HepG2 (cell line): ENCODE data around the gene ZNF8. TPM values are rescaled to one million over a fixed set of nuclear protein-coding genes. Genes with fewer than 3 reads are reported as not detected.

Source experiments
- ATAC-seq: fragments of 200-7000 bp; cut with Tn5 transposase; 3 replicates; pipeline ENCODE4 v1.9.1; 2020; ENCODE audit warnings: mild to moderate bottlenecking, moderate library complexity
- BruUV-seq: library from RNA; stranded (reverse); fragments of 400-500 nt; replicated peaks from 2 replicates; lab custom pipeline; 2021; lab: Mats Ljungman, UMichigan
- CTCF ChIA-PET: fragments of 300-600 bp; formaldehyde crosslinking; extraction: SDS; loops from one replicate; lab custom pipeline; 2021; ENCODE audit warnings: low total read pairs, inconsistent platforms, low intra/inter-chr PET ratio; lab: Yijun Ruan, JAX
- POLR2A ChIA-PET: fragments of 350-600 bp; sonication (Branson Sonifier 250); formaldehyde crosslinking; loops from one replicate; lab custom pipeline; 2020; ENCODE audit warnings: antibody characterized with exemption, inconsistent platforms; lab: Yijun Ruan, JAX
- DNase-seq: peaks from one replicate; pipeline ENCODE4 v3.0.0-alpha.2; 2015; ENCODE audit warnings: low spot score
- FAIRE-seq: peaks from 3 replicates; lab custom pipeline; 2011; peaks lifted over from hg19 to GRCh38; lab: Jason Lieb, UNC
- H2AFZ ChIP-seq: one replicate; pipeline ENCODE4 v1.6.1; 2011; ENCODE audit warnings: low read length, inconsistent platforms
- H3K27ac ChIP-seq: fragments of 300-600 bp; 3 replicates; pipeline ENCODE4 v1.8.0; 2011; ENCODE audit warnings: mixed run types, mild to moderate bottlenecking, mixed read lengths, low read length, inconsistent platforms; ENCODE audit not compliant: insufficient read depth; ENCODE audit errors: extremely low read length
- H3K27me3 ChIP-seq, 2 experiments: fragments of 200-600 bp in 1 of 2; 2 replicates in 1 of 2; 3 replicates in 1 of 2; pipeline versions ENCODE4 v1.6.0 to v1.8.0; 2011; ENCODE audit warnings: low read length in 2 of 2, mild to moderate bottlenecking in 2 of 2, moderate library complexity in 2 of 2, inconsistent platforms in 1 of 2; ENCODE audit not compliant: insufficient read depth in 2 of 2, control insufficient read depth in 1 of 2
- H3K36me3 ChIP-seq, 2 experiments: fragments of 200-600 bp in 1 of 2; replicated peaks in 1 of 2; 2 replicates in 1 of 2; 3 replicates in 1 of 2; pipeline versions ENCODE4 v1.5.1 to v1.8.0; 2011; ENCODE audit warnings: low read length in 2 of 2, inconsistent platforms in 1 of 2; ENCODE audit not compliant: insufficient read depth in 2 of 2, control insufficient read depth in 1 of 2
- H3K4me1 ChIP-seq: 2 replicates; pipeline ENCODE4 v1.5.1; 2012; ENCODE audit warnings: low read length, inconsistent platforms; ENCODE audit not compliant: insufficient read depth
- H3K4me2 ChIP-seq: 2 replicates; pipeline ENCODE4 v1.6.0; 2011; ENCODE audit warnings: low read depth, low read length, inconsistent platforms
- H3K4me3 ChIP-seq, 3 experiments: fragments of 200-600 bp in 1 of 3; sonication (generic), shearing (Covaris generic) in 1 of 3; replicated peaks in 1 of 3; 2 replicates each; pipeline ENCODE4 v1.5.1; 2011 to 2016; ENCODE audit warnings: low read length in 3 of 3, inconsistent platforms in 2 of 3, low read depth in 2 of 3, mild to moderate bottlenecking in 2 of 3, control low read depth in 1 of 3, mixed read lengths in 1 of 3; ENCODE audit not compliant: insufficient read depth in 1 of 3
- H3K79me2 ChIP-seq: one replicate; pipeline ENCODE4 v1.6.1; 2011; ENCODE audit warnings: low read length, inconsistent platforms; ENCODE audit not compliant: insufficient read depth
- H3K9ac ChIP-seq: 2 replicates; pipeline ENCODE4 v1.6.0; 2011; ENCODE audit warnings: mild to moderate bottlenecking, low read depth, low read length, inconsistent platforms; ENCODE audit not compliant: insufficient read depth
- H3K9me3 ChIP-seq: 2 replicates; pipeline ENCODE4 v1.5.1; 2012; ENCODE audit warnings: mild to moderate bottlenecking, low read length
- H4K20me1 ChIP-seq: 2 replicates; pipeline ENCODE4 v1.6.0; 2011; ENCODE audit warnings: inconsistent platforms, mild to moderate bottlenecking, low read length, moderate library complexity; ENCODE audit not compliant: insufficient read depth
- AGO1 ChIP-seq: fragments of 200-400 bp; formaldehyde crosslinking; IDR thresholded peaks from 2 replicates; pipeline ENCODE4 v1.6.1; 2017; ENCODE audit warnings: mild to moderate bottlenecking, low read depth, low read length, moderate library complexity; ENCODE audit not compliant: poor library complexity, severe bottlenecking
- NKX3-1 ChIP-seq: sonication (generic); formaldehyde crosslinking; IDR thresholded peaks from 2 replicates; pipeline ENCODE4 v1.5.0; 2020; ENCODE audit warnings: missing genetic modification reagents
- NR2C2 ChIP-seq: sonication (generic); formaldehyde crosslinking; IDR thresholded peaks from 2 replicates; pipeline ENCODE4 v1.4.0; 2020; ENCODE audit warnings: missing genetic modification reagents, mild to moderate bottlenecking, moderate library complexity, borderline replicate concordance
- SAP130 ChIP-seq: IDR thresholded peaks from 2 replicates; pipeline ENCODE4 v1.6.1; 2016; ENCODE audit warnings: low read depth
- SATB2 ChIP-seq: sonication (generic); formaldehyde crosslinking; IDR thresholded peaks from 2 replicates; pipeline ENCODE4 v1.5.0; 2020; ENCODE audit warnings: missing genetic modification reagents
- ZC3H13 ChIP-seq: sonication (generic); formaldehyde crosslinking; IDR thresholded peaks from 2 replicates; pipeline ENCODE4 v1.8.1; 2023; ENCODE audit warnings: mild to moderate bottlenecking, missing genetic modification reagents, moderate library complexity
- ZC3H4 ChIP-seq: sonication (generic); formaldehyde crosslinking; IDR thresholded peaks from 2 replicates; pipeline ENCODE4 v1.4.0; 2020; ENCODE audit warnings: missing genetic modification reagents, borderline replicate concordance
- ZFP36L1 ChIP-seq: sonication (generic); formaldehyde crosslinking; IDR thresholded peaks from 2 replicates; pipeline ENCODE4 v1.8.0; 2022; ENCODE audit warnings: mild to moderate bottlenecking, missing genetic modification reagents, moderate library complexity
- ZNF431 ChIP-seq: sonication (generic); formaldehyde crosslinking; IDR thresholded peaks from 2 replicates; pipeline ENCODE4 v1.9.0; 2022; ENCODE audit warnings: missing genetic modification reagents, low read depth, mild to moderate bottlenecking, borderline replicate concordance
- ZNF558 ChIP-seq: sonication (generic); formaldehyde crosslinking; IDR thresholded peaks from 2 replicates; pipeline ENCODE4 v1.9.0; 2022; ENCODE audit warnings: mild to moderate bottlenecking, missing genetic modification reagents, borderline replicate concordance
- WGBS: methylation state at CpG from one replicate; pipeline ENCODE4 v1.1.6; 2017; ENCODE audit warnings: low lambda C conversion rate; 5-methylcytosine and 5-hydroxymethylcytosine counted together
- in situ Hi-C: cut with HindIII; loops from 2 replicates; pipeline ENCODE4 v1.10.0; 2017; ENCODE audit warnings: low pct_unique_long_range_greater_than_20kb; ENCODE audit not compliant: extremely low pct_ligation_motif_present
- intact Hi-C: fragments of 100-400 bp; cut with micrococcal nuclease; formaldehyde crosslinking; loops from one replicate; pipeline ENCODE4 v1.10.0; 2022; ENCODE audit not compliant: unreplicated experiment
- polyA plus RNA-seq, 8 experiments: library from polyadenylated mRNA; depleted of rRNA in 3 of 8; stranded (reverse) in 7 of 8; unstranded in 1 of 8; fragments of >200 nt; fragmentation: Illumina TruSeq in 4 of 8; extraction: Trizol in 4 of 8; gene quantifications; 2 replicates each; pipeline versions ENCODE4 v1.2.1 to v1.2.3, GENCODE V29; 2011 to 2016; ENCODE audit warnings: low read depth in 4 of 8, missing spikeins in 1 of 8, mixed read lengths in 1 of 8; ENCODE audit not compliant: insufficient read depth in 1 of 8
- total RNA-seq, 5 experiments: library from RNA; depleted of rRNA; stranded (reverse); fragments of >200 nt; fragmentation: Illumina TruSeq; extraction: Trizol; gene quantifications; 2 replicates each; pipeline ENCODE4 v1.2.3, GENCODE V29; 2016; ENCODE audit warnings: low read depth in 1 of 5
- TF ChIP-seq, protein P1 (sequence below): IDR thresholded peaks from 2 replicates; pipeline ENCODE4 v1.6.1; 2016; ENCODE audit warnings: low read depth, missing genetic modification reagents, missing compliant biosample characterization
- TF ChIP-seq, protein P2 (sequence below): sonication (generic); formaldehyde crosslinking; IDR thresholded peaks from 2 replicates; pipeline ENCODE4 v1.4.0; 2020; ENCODE audit warnings: mild to moderate bottlenecking, low read depth, missing genetic modification reagents

ZNF8 gene
- total and polyA plus RNA-seq, 2 of the 13 experiments (the other 11 are each of a cell fraction or from before 2014, with no cell fraction given): 3.1 to 3.3 TPM

DNA sequence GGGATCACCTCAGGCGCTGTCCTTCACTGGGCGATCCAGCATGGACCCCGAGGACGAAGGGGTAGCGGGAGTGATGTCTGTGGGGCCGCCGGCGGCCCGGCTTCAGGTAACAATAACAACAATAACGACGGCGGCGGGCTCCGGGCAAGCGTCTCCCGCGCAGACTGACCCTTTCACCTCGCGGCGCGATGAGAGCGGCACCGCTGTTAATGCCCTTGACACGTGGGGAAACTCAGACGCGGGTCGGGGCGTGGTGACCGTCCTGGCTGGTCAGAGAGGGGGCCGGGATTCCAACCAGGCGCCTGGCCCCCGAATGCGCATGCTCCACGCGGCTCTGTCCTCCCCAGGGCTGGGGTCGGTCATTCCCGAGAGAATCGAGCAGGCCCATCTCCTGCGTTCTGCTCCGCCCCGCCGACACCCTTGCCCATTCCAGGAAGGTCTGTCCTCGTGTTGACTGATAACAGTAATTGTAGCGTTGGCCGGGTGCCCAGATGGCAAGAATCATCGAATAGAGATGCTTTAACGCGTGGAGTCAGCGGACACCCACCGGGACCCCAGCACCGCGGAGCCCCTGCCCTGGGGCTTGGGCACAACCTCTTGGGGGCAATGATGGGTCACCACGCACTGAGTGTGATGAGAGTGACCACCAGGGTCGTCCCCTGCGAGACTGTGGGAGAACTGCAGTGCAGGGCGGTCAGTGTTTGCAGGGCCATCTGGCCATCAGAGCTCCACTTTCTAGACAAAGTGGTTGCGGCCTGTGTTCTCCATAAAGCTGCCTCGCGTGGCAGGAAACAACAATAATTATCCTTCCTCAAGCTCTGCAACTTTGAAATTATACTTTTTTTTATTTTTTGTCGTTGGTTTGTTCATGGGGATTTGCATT lies 528 bp downstream of the ZNF8 start:
- H3K27ac ChIP-seq: peak overlapping the region; percentile 85
- ChIA-PET POLR2A (interaction anchor here (0.7 to 1.7 kb wide), 14 partner anchors 8 to 277 kb away, joined by 3 to 15 read pairs (median 4); partner anchors contain the start of genes ERVK3-1, ZNF274, ZNF497 and ZNF544), CTCF (no interaction called here)
- intact Hi-C loops: no loop called here
- ATAC-seq (peak; percentile 71), DNase-seq (peak; percentile 62), FAIRE-seq (peak; percentile 51)
- H3K4me2 ChIP-seq: peak overlapping the region; percentile 95
- no peaks in the 10 kb centered on the region; a peak in 1 of 5 replicates for H3K27me3 ChIP-seq
- H3K36me3 ChIP-seq: peaks cover 5% of the 10 kb centered on the region in 2 experiments; a peak in 4 of 5 replicates
- no peaks in the 10 kb centered on the region; the same call in 1 of the 2 replicates for H3K9me3 ChIP-seq
- peaks cover 37% of the 10 kb centered on the region for H3K4me1 ChIP-seq
- peak overlapping the region; percentile 93 for H3K9ac ChIP-seq
- H3K4me3 ChIP-seq: peak overlapping the region; percentile 85 to 96 (median 96)
- WGBS: 61% methylated on average over 5 of the region's 60 CpGs
- H4K20me1 ChIP-seq: no peaks in the 10 kb centered on the region
- BruUV-seq: TSS peak; percentile 73
- peaks cover 51% of the 10 kb centered on the region for H3K79me2 ChIP-seq
- no peak overlapping the region for H2AFZ ChIP-seq
- in situ Hi-C loops: no loop called here
- TF ChIP-seq ZFP36L1 (no peak), ZC3H4 (CRISPR knock-in tag) (peak; percentile 50; the same call in 1 of the 2 replicates), NR2C2 (CRISPR knock-in tag) (peak; percentile 69), ZC3H13 (no peak), AGO1 (peak; percentile 18), SATB2 (CRISPR knock-in tag) (0 out of 2 replicates have a peak, but pooled peaks have one; percentile 37), ZNF431 (CRISPR knock-in tag) (peak; percentile 64; the same call in 1 of the 2 replicates), SAP130 (peak; percentile 25; the same call in 1 of the 2 replicates), ZNF558 (peak; percentile 55; the same call in 1 of the 2 replicates), NKX3-1 (CRISPR knock-in tag) (0 out of 2 replicates have a peak, but pooled peaks have one; percentile 60)
- TF ChIP-seq, protein P1, sequence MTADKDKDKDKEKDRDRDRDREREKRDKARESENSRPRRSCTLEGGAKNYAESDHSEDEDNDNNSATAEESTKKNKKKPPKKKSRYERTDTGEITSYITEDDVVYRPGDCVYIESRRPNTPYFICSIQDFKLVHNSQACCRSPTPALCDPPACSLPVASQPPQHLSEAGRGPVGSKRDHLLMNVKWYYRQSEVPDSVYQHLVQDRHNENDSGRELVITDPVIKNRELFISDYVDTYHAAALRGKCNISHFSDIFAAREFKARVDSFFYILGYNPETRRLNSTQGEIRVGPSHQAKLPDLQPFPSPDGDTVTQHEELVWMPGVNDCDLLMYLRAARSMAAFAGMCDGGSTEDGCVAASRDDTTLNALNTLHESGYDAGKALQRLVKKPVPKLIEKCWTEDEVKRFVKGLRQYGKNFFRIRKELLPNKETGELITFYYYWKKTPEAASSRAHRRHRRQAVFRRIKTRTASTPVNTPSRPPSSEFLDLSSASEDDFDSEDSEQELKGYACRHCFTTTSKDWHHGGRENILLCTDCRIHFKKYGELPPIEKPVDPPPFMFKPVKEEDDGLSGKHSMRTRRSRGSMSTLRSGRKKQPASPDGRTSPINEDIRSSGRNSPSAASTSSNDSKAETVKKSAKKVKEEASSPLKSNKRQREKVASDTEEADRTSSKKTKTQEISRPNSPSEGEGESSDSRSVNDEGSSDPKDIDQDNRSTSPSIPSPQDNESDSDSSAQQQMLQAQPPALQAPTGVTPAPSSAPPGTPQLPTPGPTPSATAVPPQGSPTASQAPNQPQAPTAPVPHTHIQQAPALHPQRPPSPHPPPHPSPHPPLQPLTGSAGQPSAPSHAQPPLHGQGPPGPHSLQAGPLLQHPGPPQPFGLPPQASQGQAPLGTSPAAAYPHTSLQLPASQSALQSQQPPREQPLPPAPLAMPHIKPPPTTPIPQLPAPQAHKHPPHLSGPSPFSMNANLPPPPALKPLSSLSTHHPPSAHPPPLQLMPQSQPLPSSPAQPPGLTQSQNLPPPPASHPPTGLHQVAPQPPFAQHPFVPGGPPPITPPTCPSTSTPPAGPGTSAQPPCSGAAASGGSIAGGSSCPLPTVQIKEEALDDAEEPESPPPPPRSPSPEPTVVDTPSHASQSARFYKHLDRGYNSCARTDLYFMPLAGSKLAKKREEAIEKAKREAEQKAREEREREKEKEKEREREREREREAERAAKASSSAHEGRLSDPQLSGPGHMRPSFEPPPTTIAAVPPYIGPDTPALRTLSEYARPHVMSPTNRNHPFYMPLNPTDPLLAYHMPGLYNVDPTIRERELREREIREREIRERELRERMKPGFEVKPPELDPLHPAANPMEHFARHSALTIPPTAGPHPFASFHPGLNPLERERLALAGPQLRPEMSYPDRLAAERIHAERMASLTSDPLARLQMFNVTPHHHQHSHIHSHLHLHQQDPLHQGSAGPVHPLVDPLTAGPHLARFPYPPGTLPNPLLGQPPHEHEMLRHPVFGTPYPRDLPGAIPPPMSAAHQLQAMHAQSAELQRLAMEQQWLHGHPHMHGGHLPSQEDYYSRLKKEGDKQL (CRISPR knock-in tag): no peak
- TF ChIP-seq, protein P2, sequence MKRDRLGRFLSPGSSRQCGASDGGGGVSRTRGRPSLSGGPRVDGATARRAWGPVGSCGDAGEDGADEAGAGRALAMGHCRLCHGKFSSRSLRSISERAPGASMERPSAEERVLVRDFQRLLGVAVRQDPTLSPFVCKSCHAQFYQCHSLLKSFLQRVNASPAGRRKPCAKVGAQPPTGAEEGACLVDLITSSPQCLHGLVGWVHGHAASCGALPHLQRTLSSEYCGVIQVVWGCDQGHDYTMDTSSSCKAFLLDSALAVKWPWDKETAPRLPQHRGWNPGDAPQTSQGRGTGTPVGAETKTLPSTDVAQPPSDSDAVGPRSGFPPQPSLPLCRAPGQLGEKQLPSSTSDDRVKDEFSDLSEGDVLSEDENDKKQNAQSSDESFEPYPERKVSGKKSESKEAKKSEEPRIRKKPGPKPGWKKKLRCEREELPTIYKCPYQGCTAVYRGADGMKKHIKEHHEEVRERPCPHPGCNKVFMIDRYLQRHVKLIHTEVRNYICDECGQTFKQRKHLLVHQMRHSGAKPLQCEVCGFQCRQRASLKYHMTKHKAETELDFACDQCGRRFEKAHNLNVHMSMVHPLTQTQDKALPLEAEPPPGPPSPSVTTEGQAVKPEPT (CRISPR knock-in tag): no peak
